Peyer's patch (tissue), 4 donors: ENCODE data around the gene MRNIP. TPM values are rescaled to one million over a fixed set of nuclear protein-coding genes. Genes with fewer than 3 reads are reported as not detected.

Source experiments
- DNase-seq, 3 donors: peaks; one replicate each; pipeline ENCODE4 v3.0.0-alpha.2; 2017 to 2019
- H3K27ac ChIP-seq, 4 donors: fragments of 200-600 bp; sonication (generic); one replicate each; pipeline ENCODE4 v1.5.1; 2016 to 2019
- H3K27me3 ChIP-seq, 2 donors: fragments of 200-600 bp; sonication (generic); one replicate each; pipeline ENCODE4 v1.5.1; 2019
- H3K36me3 ChIP-seq, 3 donors: fragments of 200-600 bp; sonication (generic); one replicate each; pipeline ENCODE4 v1.5.1; 2016 to 2019
- H3K4me1 ChIP-seq, 4 donors: fragments of 200-600 bp; sonication (generic); one replicate each; pipeline ENCODE4 v1.5.1; 2016 to 2019
- H3K4me3 ChIP-seq, 4 donors: fragments of 200-600 bp; sonication (generic); 1 replicate in 3 of 4; 2 replicates in 1 of 4; pipeline ENCODE4 v1.5.1; 2016 to 2019; ENCODE audit warnings: mild to moderate bottlenecking in 1 of 4
- H3K9me3 ChIP-seq, 4 donors: fragments of 200-600 bp; sonication (generic); one replicate each; pipeline ENCODE4 v1.5.1; 2016 to 2019; ENCODE audit warnings: mild to moderate bottlenecking in 1 of 4
- CTCF ChIP-seq, 6 experiments: fragments of 450-650 bp in 4 of 6; fragments of 200-600 bp in 2 of 6; sonication (generic) in 1 of 6; IDR thresholded peaks; one replicate each; pipeline ENCODE4 v1.5.1; 2017 to 2019; ENCODE audit warnings: antibody characterized with exemption in 6 of 6, mild to moderate bottlenecking in 3 of 6, moderate library complexity in 1 of 6
- POLR2A ChIP-seq, 2 donors: fragments of 450-650 bp; IDR thresholded peaks; one replicate each; pipeline ENCODE4 v1.5.1; 2017; ENCODE audit warnings: antibody characterized with exemption in 2 of 2, mild to moderate bottlenecking in 2 of 2, moderate library complexity in 2 of 2
- total RNA-seq, 4 donors: library from RNA; depleted of rRNA; stranded (reverse); fragments of >200 nt; gene quantifications; one replicate each; pipeline ENCODE4 v1.1.0, GENCODE V29; 2016

Gene MRNIP
- total RNA-seq, 4 donors from 2014 or later, result 21.5 to 120 (median 68.3) TPM

- H3K36me3 ChIP-seq, result peaks cover 0 to 58% (median 0%) of the 10 kb centered on the region in 3 donors
- TF ChIP-seq POLR2A (IDR thresholded peaks at IDR 0.05) (no peak), CTCF (IDR thresholded peaks at IDR 0.05) (peak; percentile 20 to 81 (median 70))
- H3K4me1 ChIP-seq, result peaks cover 13 to 48% (median 28%) of the 10 kb centered on the region in 4 donors
These were observed 57.1 kb downstream of the MRNIP start for GRCh38 chr5:179801304-179802206.

GRCh38 chr5:179800696-179801201 is 57.9 kb downstream of the MRNIP start:
- Histone ChIP-seq H3K27ac (peak overlapping the region in 1 of 4 donors; percentile 15), H3K36me3 (peaks cover 0 to 58% (median 0%) of the 10 kb centered on the region in 3 donors), H3K27me3 (no peaks in the 10 kb centered on the region), H3K4me3 (no peak overlapping the region), H3K4me1 (peaks cover 13 to 51% (median 30%) of the 10 kb centered on the region in 4 donors), H3K9me3 (no peaks in the 10 kb centered on the region)
- no peak for DNase-seq
- TF ChIP-seq CTCF (IDR thresholded peaks at IDR 0.05) (no peak), POLR2A (IDR thresholded peaks at IDR 0.05) (no peak)

More at GRCh38 chr5:179801304-179802206, 57.1 kb downstream of the MRNIP start:
- DNase-seq, result peak; percentile 75 to 92 (median 86)
- H3K27me3 ChIP-seq, result no peaks in the 10 kb centered on the region
- peak overlapping the region in 2 of 4 donors; percentile 95 to 100 for H3K27ac ChIP-seq
- no peak overlapping the region for H3K4me3 ChIP-seq
- no peaks in the 10 kb centered on the region for H3K9me3 ChIP-seq

GRCh38 chr5:179800071-179800695 is 58.4 kb downstream of the MRNIP start:
- DNase-seq, result no peak
- H3K27ac ChIP-seq, result no peak overlapping the region
- TF ChIP-seq CTCF (IDR thresholded peaks at IDR 0.05) (no peak), POLR2A (IDR thresholded peaks at IDR 0.05) (no peak)
- H3K4me3 ChIP-seq, result no peak overlapping the region
- H3K27me3 ChIP-seq, result no peaks in the 10 kb centered on the region
- peaks cover 13 to 50% (median 31%) of the 10 kb centered on the region in 4 donors for H3K4me1 ChIP-seq
- H3K9me3 ChIP-seq, result no peaks in the 10 kb centered on the region
- H3K36me3 ChIP-seq, result peaks cover 0 to 58% (median 0%) of the 10 kb centered on the region in 3 donors

- H3K27me3 ChIP-seq, result no peaks in the 10 kb centered on the region
- no peak overlapping the region for H3K27ac ChIP-seq
- H3K4me3 ChIP-seq, result no peak overlapping the region
- no peak for DNase-seq
- TF ChIP-seq CTCF (IDR thresholded peaks at IDR 0.05) (no peak), POLR2A (IDR thresholded peaks at IDR 0.05) (no peak)
- peaks cover 0 to 58% (median 0%) of the 10 kb centered on the region in 3 donors for H3K36me3 ChIP-seq
- H3K9me3 ChIP-seq, result no peaks in the 10 kb centered on the region
- peaks cover 13 to 50% (median 32%) of the 10 kb centered on the region in 4 donors for H3K4me1 ChIP-seq
These were observed 59.0 kb downstream of the MRNIP start for GRCh38 chr5:179799644-179799973.

GRCh38 chr5:179798771-179799643 is 59.6 kb downstream of the MRNIP start:
- no peak for DNase-seq
- H3K27me3 ChIP-seq, result no peaks in the 10 kb centered on the region
- no peaks in the 10 kb centered on the region for H3K9me3 ChIP-seq
- H3K4me1 ChIP-seq, result peaks cover 8 to 50% (median 35%) of the 10 kb centered on the region in 4 donors
- H3K27ac ChIP-seq, result no peak overlapping the region
- peaks cover 0 to 58% (median 0%) of the 10 kb centered on the region in 3 donors for H3K36me3 ChIP-seq
- TF ChIP-seq POLR2A (IDR thresholded peaks at IDR 0.05), result no peak
- TF ChIP-seq CTCF (IDR thresholded peaks at IDR 0.05), result no peak
- no peak overlapping the region for H3K4me3 ChIP-seq
